HEK293 (cell line): ENCODE data around the gene ETNK2.

Source experiments
- EGR2 ChIP-seq: fragments of 450-650 bp; formaldehyde crosslinking; IDR thresholded peaks from 2 replicates; pipeline ENCODE4 v1.5.1; 2016; ENCODE audit warnings: low read depth, missing biosample characterization, missing genetic modification characterization
- IKZF3 ChIP-seq: fragments of 450-650 bp; IDR thresholded peaks from 2 replicates; pipeline ENCODE4 v1.5.0; 2018; ENCODE audit warnings: missing biosample characterization, mild to moderate bottlenecking, missing genetic modification characterization, moderate library complexity
- MYNN ChIP-seq: fragments of 450-650 bp; formaldehyde crosslinking; IDR thresholded peaks from 2 replicates; pipeline ENCODE4 v1.5.1; 2016; ENCODE audit warnings: missing biosample characterization, missing genetic modification characterization, borderline replicate concordance
- OVOL3 ChIP-seq: fragments of 450-650 bp; formaldehyde crosslinking; IDR thresholded peaks from 2 replicates; pipeline ENCODE4 v1.5.1; 2016; ENCODE audit warnings: missing biosample characterization, missing genetic modification characterization
- REST ChIP-seq: fragments of 450-650 bp; formaldehyde crosslinking; IDR thresholded peaks from 2 replicates; pipeline ENCODE4 v1.5.1; 2016; ENCODE audit warnings: missing biosample characterization, missing genetic modification characterization
- YY2 ChIP-seq: fragments of 450-650 bp; formaldehyde crosslinking; IDR thresholded peaks from 2 replicates; pipeline ENCODE4 v1.5.1; 2016; ENCODE audit warnings: missing biosample characterization, missing genetic modification characterization
- ZBTB21 ChIP-seq: fragments of 450-650 bp; formaldehyde crosslinking; IDR thresholded peaks from 2 replicates; pipeline ENCODE4 v1.5.1; 2017; ENCODE audit warnings: missing biosample characterization, missing genetic modification characterization
- ZFHX2 ChIP-seq: fragments of 450-650 bp; formaldehyde crosslinking; conservative IDR thresholded peaks from 2 replicates; pipeline ENCODE4 v1.5.1; 2016; ENCODE audit warnings: missing biosample characterization, missing genetic modification characterization
- ZFP41 ChIP-seq: fragments of 450-650 bp; formaldehyde crosslinking; IDR thresholded peaks from 2 replicates; pipeline ENCODE4 v1.5.1; 2016; ENCODE audit warnings: missing biosample characterization, missing genetic modification characterization, borderline replicate concordance
- ZNF138 ChIP-seq: fragments of 450-650 bp; formaldehyde crosslinking; IDR thresholded peaks from 2 replicates; pipeline ENCODE4 v1.5.1; 2016; ENCODE audit warnings: missing biosample characterization, missing genetic modification characterization, borderline replicate concordance
- ZNF280D ChIP-seq: fragments of 450-650 bp; formaldehyde crosslinking; IDR thresholded peaks from 2 replicates; pipeline ENCODE4 v1.5.1; 2016; ENCODE audit warnings: missing biosample characterization, missing genetic modification characterization
- ZNF302 ChIP-seq: fragments of 450-650 bp; formaldehyde crosslinking; IDR thresholded peaks from 2 replicates; pipeline ENCODE4 v1.5.1; 2016; ENCODE audit warnings: missing biosample characterization, missing genetic modification characterization, low read depth
- ZNF311 ChIP-seq: fragments of 450-650 bp; formaldehyde crosslinking; IDR thresholded peaks from 2 replicates; pipeline ENCODE4 v1.5.1; 2017; ENCODE audit warnings: missing biosample characterization, missing genetic modification characterization, borderline replicate concordance
- ZNF324 ChIP-seq: fragments of 450-650 bp; formaldehyde crosslinking; IDR thresholded peaks from 2 replicates; pipeline ENCODE4 v1.5.1; 2016; ENCODE audit warnings: missing biosample characterization, missing genetic modification characterization
- ZNF350 ChIP-seq: fragments of 450-650 bp; formaldehyde crosslinking; IDR thresholded peaks from 2 replicates; pipeline ENCODE4 v1.5.0; 2017; ENCODE audit warnings: missing biosample characterization, mild to moderate bottlenecking, missing genetic modification characterization
- ZNF518A ChIP-seq: fragments of 450-650 bp; formaldehyde crosslinking; conservative IDR thresholded peaks from 2 replicates; pipeline ENCODE4 v1.5.1; 2016; ENCODE audit warnings: low read depth, missing biosample characterization, missing genetic modification characterization
- ZNF560 ChIP-seq: fragments of 450-650 bp; formaldehyde crosslinking; IDR thresholded peaks from 2 replicates; pipeline ENCODE4 v1.5.1; 2017; ENCODE audit warnings: missing biosample characterization, missing genetic modification characterization, borderline replicate concordance
- ZNF791 ChIP-seq: fragments of 450-650 bp; formaldehyde crosslinking; IDR thresholded peaks from 2 replicates; pipeline ENCODE4 v1.5.1; 2016; ENCODE audit warnings: missing biosample characterization, missing genetic modification characterization
- TF ChIP-seq, protein P1 (sequence below): fragments of 450-650 bp; formaldehyde crosslinking; IDR thresholded peaks from 2 replicates; pipeline ENCODE4 v1.5.1; 2016; ENCODE audit warnings: missing biosample characterization, missing genetic modification characterization
- TF ChIP-seq, protein P2 (sequence below): fragments of 450-650 bp; formaldehyde crosslinking; IDR thresholded peaks from 2 replicates; pipeline ENCODE4 v1.5.1; 2016; ENCODE audit warnings: missing biosample characterization, missing genetic modification characterization, borderline replicate concordance

The ETNK2 gene

DNA sequence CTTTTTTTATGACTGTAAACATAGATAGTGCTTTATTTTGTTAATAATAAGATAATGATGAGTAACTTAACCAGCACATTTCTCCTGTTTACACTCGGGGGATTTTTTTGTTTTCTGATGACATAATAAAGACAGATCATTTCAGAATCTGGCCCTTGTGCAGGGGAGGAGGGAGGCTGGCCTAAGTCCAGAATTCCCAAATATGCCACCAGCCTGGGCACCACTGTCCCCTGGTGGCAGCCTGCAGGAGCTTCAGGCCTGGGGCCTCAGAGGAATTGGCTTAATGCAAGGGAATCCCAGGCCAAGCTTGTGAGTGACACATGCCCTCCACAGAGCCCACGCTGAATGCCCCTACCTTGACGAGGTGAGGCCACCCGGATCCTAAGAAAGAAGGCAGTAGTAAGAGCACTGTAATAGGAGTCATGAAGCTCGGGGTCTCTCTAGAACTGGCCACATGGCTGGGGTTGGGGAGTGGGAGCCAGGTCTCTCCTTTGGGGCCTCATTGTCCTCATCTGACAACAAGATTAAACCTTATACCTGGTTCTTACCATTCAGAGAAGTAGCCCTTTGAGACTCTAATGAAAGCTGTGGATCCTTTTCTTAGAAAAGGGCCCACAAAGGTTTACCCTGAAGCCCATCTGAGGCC is 24.1 kb downstream of the ETNK2 start (continued):
- TF ChIP-seq ZNF280D (tag by site-specific recombination), result no peak
- TF ChIP-seq REST (tag by site-specific recombination), result no peak
- TF ChIP-seq ZNF518A, result peak; percentile 43; the same call in 1 of the 2 replicates
- no peak for TF ChIP-seq MYNN (tag by site-specific recombination)
- no peak for TF ChIP-seq ZNF302 (tag by site-specific recombination)
- TF ChIP-seq, protein P1, sequence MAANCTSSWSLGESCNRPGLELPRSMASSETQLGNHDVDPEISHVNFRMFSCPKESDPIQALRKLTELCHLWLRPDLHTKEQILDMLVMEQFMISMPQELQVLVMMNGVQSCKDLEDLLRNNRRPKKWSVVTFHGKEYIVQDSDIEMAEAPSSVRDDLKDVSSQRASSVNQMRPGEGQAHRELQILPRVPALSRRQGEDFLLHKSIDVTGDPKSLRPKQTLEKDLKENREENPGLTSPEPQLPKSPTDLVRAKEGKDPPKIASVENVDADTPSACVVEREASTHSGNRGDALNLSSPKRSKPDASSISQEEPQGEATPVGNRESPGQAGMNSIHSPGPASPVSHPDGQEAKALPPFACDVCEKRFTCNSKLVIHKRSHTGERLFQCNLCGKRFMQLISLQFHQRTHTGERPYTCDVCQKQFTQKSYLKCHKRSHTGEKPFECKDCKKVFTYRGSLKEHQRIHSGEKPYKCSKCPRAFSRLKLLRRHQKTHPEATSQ (tag by site-specific recombination), result no peak
- peak; percentile 52; the same call in 1 of the 2 replicates for TF ChIP-seq ZBTB21 (tag by site-specific recombination)
- no peak for TF ChIP-seq ZNF560 (tag by site-specific recombination)
- peak; percentile 84; the same call in 1 of the 2 replicates for TF ChIP-seq IKZF3 (tag by site-specific recombination)
- no peak for TF ChIP-seq ZNF311
- TF ChIP-seq ZNF324 (tag by site-specific recombination), result 0 out of 2 replicates have a peak, but pooled peaks have one; percentile 26
- TF ChIP-seq, protein P2, sequence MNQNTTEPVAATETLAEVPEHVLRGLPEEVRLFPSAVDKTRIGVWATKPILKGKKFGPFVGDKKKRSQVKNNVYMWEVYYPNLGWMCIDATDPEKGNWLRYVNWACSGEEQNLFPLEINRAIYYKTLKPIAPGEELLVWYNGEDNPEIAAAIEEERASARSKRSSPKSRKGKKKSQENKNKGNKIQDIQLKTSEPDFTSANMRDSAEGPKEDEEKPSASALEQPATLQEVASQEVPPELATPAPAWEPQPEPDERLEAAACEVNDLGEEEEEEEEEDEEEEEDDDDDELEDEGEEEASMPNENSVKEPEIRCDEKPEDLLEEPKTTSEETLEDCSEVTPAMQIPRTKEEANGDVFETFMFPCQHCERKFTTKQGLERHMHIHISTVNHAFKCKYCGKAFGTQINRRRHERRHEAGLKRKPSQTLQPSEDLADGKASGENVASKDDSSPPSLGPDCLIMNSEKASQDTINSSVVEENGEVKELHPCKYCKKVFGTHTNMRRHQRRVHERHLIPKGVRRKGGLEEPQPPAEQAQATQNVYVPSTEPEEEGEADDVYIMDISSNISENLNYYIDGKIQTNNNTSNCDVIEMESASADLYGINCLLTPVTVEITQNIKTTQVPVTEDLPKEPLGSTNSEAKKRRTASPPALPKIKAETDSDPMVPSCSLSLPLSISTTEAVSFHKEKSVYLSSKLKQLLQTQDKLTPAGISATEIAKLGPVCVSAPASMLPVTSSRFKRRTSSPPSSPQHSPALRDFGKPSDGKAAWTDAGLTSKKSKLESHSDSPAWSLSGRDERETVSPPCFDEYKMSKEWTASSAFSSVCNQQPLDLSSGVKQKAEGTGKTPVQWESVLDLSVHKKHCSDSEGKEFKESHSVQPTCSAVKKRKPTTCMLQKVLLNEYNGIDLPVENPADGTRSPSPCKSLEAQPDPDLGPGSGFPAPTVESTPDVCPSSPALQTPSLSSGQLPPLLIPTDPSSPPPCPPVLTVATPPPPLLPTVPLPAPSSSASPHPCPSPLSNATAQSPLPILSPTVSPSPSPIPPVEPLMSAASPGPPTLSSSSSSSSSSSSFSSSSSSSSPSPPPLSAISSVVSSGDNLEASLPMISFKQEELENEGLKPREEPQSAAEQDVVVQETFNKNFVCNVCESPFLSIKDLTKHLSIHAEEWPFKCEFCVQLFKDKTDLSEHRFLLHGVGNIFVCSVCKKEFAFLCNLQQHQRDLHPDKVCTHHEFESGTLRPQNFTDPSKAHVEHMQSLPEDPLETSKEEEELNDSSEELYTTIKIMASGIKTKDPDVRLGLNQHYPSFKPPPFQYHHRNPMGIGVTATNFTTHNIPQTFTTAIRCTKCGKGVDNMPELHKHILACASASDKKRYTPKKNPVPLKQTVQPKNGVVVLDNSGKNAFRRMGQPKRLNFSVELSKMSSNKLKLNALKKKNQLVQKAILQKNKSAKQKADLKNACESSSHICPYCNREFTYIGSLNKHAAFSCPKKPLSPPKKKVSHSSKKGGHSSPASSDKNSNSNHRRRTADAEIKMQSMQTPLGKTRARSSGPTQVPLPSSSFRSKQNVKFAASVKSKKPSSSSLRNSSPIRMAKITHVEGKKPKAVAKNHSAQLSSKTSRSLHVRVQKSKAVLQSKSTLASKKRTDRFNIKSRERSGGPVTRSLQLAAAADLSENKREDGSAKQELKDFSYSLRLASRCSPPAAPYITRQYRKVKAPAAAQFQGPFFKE (tag by site-specific recombination), result no peak
- TF ChIP-seq ZFHX2 (tag by site-specific recombination), result 0 out of 2 replicates have a peak, but pooled peaks have one; percentile 11
- no peak for TF ChIP-seq ZNF350 (tag by site-specific recombination)
- no peak for TF ChIP-seq ZFP41 (tag by site-specific recombination)
- no peak for TF ChIP-seq YY2 (tag by site-specific recombination)
- no peak for TF ChIP-seq ZNF138 (tag by site-specific recombination)
- no peak for TF ChIP-seq EGR2 (tag by site-specific recombination)
- no peak for TF ChIP-seq OVOL3 (tag by site-specific recombination)
- TF ChIP-seq ZNF791, result no peak
